Measurements from ENCODE around the gene YES1.
A peak's percentile ranks its signal among the peaks of the same experiment; 100 is the strongest.

Gene YES1

GRCh38 chr18:834082-834720 is 22.2 kb upstream of the YES1 start:
- no peak overlapping the region for H3K4me3 ChIP-seq (replicated peaks in 1 of 2; ENCODE audit: low read depth in 2 of 2, low read length in 2 of 2)
- TF ChIP-seq CTCF (IDR thresholded peaks at IDR 0.05; ENCODE audit: low read depth, low read length): no peak
- no peak for DNase-seq (ENCODE audit: low read depth in 2 of 2)

DNA sequence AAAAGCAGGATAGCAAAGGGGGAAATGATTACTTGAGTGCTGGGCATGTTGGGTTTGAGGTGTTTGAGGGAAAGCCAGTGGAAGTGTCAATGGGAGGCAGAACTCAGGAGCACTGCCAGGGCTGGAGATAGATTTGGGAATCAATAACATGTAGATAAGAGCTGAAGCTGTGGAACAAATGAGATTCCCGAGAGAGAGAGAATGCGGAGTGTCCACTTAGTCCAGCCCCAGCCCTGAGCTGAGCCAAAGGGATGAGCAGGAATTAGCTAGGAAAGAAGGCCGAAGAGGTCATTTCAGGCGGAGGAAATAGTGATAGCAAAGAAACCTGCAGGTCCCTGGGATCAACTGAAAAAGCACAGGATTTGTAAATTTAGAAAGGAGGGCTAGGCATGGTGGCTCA is 21.2 kb upstream of the YES1 start:
- DNase-seq (ENCODE audit: low read depth in 2 of 2): no peak
- no peak overlapping the region for H3K4me3 ChIP-seq (replicated peaks in 1 of 2; ENCODE audit: low read depth in 2 of 2, low read length in 2 of 2)
- no peak for TF ChIP-seq CTCF (IDR thresholded peaks at IDR 0.05; ENCODE audit: low read depth, low read length)

GRCh38 chr18:832085-832681 is 20.1 kb upstream of the YES1 start:
- H3K4me3 ChIP-seq (replicated peaks in 1 of 2; ENCODE audit: low read depth in 2 of 2, low read length in 2 of 2): peak overlapping the region in 1 of 2 donors; percentile 26
- peak; percentile 6 for TF ChIP-seq CTCF (IDR thresholded peaks at IDR 0.05; ENCODE audit: low read depth, low read length)
- peak in 1 of 2 donors; percentile 37 for DNase-seq (ENCODE audit: low read depth in 2 of 2)

- TF ChIP-seq CTCF (IDR thresholded peaks at IDR 0.05; ENCODE audit: low read depth, low read length): no peak
- DNase-seq (ENCODE audit: low read depth in 2 of 2): peak; percentile 88 to 94
- peak overlapping the region in 1 of 2 donors; percentile 3 for H3K4me3 ChIP-seq (replicated peaks in 1 of 2; ENCODE audit: low read depth in 2 of 2, low read length in 2 of 2)
Measured at GRCh38 chr18:830315-830901, 18.4 kb upstream of the YES1 start.

DNA sequence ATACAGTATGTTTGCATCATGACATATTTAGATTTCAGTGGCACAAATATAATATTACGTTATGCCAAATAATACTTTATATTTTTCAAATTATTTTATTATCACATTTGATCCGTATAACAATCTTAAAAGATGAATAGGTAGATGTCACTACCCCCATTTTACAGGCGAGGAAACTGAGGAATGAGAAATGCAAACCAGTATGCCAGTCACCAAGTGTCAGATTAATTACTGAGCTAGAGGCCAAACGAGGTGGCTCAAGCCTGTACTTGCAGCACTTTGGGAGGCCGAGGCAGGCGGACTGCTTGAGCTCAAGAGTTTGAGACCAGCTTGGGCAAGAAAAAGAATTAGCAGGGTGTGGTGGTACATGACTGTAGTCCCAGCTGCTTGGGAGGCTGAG is 17.4 kb upstream of the YES1 start:
- H3K4me3 ChIP-seq (replicated peaks in 1 of 2; ENCODE audit: low read depth in 2 of 2, low read length in 2 of 2): no peak overlapping the region
- DNase-seq (ENCODE audit: low read depth in 2 of 2): no peak
- TF ChIP-seq CTCF (IDR thresholded peaks at IDR 0.05; ENCODE audit: low read depth, low read length): no peak

GRCh38 chr18:827093-827677 is 15.1 kb upstream of the YES1 start:
- no peak overlapping the region for H3K4me3 ChIP-seq (replicated peaks in 1 of 2; ENCODE audit: low read depth in 2 of 2, low read length in 2 of 2)
- TF ChIP-seq CTCF (IDR thresholded peaks at IDR 0.05; ENCODE audit: low read depth, low read length): no peak
- no peak for DNase-seq (ENCODE audit: low read depth in 2 of 2)

Data from cardiac fibroblast (primary cell).